RPMI8226 (cell line): ENCODE results near the gene C12orf43.

Experiments
- DNase-seq: peaks from one replicate; pipeline ENCODE4 v3.0.0-alpha.2; 2015

C12orf43 gene

DNA sequence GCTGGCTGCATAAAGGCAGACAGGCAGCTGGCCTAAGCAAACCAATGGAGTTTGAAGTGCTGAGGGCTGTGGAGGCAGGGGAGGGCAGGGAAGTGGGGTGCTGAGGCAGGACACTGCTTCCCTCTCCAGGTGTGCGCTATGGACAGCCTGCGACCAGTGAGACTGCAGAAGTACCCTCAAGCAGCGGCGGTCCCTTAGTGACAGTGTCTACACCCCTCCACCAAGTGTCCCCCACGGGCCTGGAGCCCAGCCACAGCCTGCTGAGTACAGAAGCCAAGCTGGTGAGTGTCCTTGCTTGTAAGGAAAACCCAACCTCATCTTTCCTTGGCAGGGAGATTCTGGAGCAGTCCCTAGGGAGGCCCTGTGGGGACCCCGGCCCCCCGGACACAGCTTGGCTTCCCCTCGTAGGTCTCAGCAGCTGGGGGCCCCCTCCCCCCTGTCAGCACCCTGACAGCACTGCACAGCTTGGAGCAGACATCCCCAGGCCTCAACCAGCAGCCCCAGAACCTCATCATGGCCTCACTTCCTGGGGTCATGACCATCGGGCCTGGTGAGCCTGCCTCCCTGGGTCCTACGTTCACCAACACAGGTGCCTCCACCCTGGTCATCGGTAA is 20.0 kb downstream of the C12orf43 start:
- DNase-seq = no peak

DNA sequence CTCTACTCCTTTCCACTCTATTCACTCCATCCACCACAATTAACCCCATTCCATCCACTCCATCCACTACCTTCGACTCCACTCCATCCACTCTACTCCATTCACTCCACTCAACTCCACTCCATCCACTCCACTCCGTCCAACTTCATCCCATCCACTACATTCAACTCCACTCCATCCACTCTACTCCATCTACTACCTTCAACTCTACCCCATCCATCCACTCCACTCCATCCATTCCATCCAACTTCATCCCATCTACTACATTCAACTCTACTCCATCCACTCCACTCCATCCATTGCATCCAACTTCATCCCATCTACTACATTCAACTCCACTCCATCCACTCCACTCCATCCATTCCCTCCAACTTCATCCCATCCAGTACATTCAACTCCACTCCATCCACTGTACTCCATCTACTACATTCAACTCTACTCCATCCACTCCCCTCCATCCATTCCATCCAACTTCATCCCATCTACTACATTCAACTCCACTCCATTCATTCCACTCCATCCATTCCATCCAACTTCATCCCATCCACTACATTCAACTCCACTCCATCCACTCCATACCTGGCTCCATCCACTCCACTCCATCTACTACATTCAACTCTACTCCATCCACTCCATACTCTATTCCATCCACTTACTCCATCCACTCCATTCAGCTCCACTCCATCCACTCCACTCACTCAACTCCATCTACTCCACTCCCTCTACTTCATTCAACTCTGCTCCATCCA is 21.5 kb downstream of the C12orf43 start:
- no peak for DNase-seq

DNA sequence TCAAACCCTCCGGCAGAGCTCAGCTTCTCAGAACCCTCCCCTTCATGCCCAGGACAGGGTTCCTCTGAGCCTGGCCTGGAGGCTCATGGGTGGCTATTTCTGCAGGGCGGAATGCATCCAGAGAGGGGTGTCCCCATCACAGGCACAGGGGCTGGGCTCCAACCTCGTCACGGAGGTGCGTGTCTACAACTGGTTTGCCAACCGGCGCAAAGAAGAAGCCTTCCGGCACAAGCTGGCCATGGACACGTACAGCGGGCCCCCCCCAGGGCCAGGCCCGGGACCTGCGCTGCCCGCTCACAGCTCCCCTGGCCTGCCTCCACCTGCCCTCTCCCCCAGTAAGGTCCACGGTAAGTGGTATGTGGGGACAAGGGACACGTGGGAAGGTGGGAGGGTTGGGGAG is 22.2 kb downstream of the C12orf43 start:
- DNase-seq = no peak

DNA sequence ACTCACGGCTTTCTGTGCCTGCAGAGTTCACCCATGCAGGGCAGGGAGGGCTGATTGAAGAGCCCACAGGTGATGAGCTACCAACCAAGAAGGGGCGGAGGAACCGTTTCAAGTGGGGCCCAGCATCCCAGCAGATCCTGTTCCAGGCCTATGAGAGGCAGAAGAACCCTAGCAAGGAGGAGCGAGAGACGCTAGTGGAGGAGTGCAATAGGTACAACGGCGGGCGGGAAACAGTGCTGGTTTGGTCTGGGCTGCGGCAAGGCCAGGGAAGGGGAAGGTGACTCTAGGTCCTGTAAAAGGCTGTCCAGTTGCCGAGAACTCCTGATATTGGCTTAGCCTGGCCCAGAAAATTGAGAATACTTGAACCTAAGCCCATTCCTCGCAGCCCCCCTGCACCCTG is 22.8 kb downstream of the C12orf43 start:
- DNase-seq = no peak

DNA sequence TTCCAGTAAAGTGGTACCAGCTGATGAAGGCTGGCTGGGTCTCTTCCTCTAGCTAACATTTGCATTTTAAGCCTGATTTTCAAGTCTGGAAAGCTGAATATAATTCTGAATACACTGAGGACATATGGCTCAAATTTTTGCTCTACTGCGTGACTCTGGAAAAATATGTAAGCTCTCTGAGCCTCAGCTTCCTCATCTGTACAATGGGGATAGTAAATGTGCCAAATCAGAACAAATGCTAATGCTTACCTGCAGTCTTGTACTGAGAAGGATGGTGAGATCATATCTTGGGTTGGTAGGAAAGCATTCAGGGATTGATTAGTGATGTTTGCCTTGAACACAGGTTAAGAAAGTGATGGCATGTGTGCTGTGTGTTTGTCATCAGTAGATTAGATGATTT is 23.3 kb downstream of the C12orf43 start:
- DNase-seq = no peak

DNA sequence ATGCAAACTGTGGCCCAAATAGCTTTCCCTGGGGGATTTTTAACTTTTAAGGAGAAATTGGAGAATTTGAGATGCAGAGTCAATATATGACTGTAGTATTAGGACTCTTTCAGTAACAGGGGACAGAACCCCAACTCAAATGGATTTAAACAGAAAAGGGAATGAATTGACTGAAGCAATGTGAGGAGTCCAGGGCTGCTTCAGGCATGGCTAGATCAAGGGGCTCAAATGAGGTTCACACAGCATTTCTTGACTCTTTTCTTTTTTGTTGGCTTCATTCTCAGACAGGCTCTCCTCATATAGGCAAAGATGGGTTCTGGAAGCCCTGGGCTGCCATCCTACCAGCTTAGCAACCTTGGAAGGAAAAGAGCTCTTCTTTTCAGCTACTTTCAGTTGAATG is 24.3 kb downstream of the C12orf43 start:
- no peak for DNase-seq

DNA sequence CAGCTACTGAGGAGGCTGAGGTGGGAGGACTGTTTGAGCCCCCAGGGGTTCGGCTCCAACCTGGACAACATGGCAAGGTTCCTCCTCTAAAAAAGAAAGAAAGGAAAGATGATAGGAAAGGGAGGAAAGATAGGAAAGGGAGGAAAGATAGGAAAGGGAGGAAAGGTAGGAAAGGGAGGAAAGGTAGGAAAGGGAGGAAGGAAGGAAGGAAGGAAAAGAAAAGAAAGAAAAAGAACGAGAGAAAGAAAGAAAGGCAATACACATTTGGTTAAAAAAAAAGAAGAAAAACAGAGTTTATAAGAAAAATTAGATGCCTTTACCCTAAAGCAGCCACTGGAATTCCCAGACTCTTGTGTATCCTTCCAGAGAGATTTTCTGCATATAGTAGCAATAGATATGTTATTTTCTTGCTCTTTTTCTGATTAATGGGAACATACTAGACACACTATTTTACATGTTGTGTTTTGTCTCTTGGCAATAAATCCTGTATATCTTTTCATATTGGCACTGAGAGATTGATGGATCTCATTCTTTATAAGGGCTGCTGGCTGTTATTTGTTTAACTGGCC is 25.7 kb downstream of the C12orf43 start:
- DNase-seq = no peak

DNA sequence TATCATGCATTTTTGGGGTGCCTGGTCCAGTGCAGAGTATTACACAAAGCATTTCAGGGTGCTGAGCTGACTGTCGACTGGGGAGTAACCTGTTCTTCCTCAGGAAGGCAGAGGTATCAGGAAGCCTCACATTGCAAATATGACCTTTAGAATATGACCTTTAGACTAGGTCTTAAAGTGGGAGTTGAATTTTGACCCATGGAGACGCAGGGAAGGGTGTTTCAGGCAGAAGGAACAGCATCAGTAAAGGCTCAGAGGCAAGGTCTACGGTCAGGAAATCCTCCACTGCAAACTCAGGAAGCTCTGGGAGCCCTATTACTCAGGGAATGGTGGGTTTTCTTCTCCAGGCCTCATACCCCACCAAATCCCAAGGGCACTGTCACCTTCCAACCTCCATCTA is 26.6 kb downstream of the C12orf43 start:
- no peak for DNase-seq

DNA sequence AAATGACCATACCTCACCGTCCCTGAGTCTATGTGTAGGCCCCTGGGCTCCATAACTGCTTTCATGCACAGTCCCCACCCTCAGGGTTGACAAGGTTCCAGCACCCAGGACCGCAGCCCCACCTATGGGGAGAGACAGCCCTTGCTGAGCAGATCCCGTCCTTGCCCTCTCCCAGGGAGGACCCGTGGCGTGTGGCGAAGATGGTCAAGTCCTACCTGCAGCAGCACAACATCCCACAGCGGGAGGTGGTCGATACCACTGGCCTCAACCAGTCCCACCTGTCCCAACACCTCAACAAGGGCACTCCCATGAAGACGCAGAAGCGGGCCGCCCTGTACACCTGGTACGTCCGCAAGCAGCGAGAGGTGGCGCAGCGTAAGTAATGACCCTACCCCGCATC is 27.6 kb downstream of the C12orf43 start:
- no peak for DNase-seq

DNA sequence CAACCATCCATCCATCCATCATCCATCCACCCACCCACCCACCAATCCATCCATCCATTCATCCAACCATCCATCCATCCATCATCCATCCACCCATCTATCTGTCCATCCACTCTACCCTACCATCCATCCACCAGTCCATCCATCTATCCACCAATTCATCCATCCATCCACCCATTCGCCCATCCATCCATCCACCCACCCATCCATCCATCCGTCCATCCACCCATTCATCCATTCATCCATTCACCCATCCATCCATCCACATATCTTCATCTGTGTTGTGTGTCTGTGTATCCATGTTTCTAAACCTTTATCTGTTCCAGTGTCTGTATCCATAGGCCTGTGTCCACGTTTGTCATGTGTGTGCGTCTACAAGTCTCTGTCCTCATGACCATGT is 28.1 kb downstream of the C12orf43 start:
- DNase-seq = no peak

DNA sequence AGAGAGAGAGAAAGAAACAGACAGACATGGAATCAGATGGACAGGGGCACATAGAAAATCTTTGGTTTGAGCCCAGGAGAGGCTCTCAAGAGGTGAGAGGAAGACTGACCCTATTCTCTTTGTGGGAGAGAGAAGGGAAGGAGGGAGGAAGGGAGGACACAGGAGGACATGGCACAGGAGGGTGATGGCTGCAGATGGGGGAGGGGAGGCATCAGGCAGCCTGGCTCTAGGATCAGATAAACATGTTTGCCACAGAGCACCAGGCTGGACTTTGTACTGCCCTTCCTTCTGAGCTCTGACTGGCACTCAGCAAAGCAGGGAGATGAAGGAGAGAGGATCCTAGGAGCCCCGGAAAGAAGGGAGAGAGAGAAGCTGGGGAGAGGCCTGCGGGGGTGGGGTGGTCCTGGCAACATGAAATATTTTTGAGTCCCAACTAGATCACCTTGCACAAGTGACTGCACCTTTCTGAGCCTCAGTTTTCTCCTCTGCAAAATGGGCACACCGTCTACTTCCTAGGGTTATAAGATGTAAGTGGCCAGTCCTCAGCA is 31.9 kb downstream of the C12orf43 start:
- no peak for DNase-seq

DNA sequence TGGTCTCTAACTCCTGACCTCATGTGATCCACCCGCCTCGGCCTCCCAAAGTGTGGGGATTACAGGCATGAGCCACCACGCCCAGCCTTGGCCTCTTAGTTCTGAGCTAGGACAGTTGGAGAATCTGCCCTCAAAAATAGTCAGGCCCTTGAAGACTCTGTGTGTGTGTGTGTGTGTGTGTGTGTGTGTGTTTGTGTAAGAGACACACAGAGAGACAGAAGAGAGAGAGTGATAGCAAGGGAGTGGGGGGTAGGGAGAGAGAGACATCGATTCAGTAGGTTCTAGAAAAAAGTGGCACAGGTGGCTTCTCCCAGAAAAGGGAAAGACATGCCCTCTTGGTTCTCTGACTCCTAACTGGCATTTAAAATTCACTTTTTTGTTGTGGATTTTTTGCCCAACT is 32.5 kb downstream of the C12orf43 start:
- no peak for DNase-seq

DNA sequence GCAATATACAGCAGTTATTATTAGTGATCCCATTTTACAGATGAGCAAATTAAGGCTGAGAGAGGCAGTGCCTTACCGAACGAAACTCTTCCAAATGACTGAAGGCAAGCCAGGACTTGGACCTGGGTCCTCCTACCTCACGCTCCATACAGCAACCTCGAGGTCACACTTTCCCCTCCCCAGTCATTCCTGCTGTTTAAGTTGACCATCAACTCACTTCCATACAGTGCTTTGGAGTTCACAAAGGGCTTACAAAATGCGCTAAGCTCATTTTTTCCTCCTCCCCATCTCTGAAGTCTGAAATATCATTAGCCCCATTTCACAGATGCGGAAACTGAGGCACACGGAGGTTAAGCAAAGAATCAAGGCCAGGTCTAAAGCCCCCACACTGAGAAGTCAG is 33.6 kb downstream of the C12orf43 start:
- DNase-seq = no peak

DNA sequence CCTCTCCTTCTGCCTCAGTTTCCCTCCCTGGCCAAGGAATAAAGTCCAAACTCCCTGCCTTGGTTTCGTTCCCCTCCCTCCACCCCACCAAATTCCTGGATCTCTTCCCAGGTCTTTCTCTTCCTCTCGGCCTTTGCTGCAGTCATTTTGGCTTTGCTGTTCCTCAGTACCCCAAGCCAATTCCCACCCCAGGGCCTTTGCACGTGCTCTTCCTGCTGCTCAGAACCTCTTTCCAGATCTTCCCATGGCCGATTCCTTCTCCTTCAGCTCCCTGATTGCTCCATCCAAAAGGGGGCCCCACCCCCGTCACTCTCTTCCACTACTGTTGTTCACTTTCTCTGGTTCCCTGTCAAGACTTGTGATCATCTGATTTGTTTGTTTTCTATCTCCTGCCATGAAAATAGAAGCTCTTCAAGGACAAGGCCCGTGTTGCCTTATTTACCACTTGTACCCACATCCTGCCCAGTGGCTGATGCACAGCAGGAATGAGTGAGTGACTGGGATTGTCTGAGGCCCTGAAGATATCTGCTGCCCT is 34.8 kb downstream of the C12orf43 start:
- DNase-seq = no peak

DNA sequence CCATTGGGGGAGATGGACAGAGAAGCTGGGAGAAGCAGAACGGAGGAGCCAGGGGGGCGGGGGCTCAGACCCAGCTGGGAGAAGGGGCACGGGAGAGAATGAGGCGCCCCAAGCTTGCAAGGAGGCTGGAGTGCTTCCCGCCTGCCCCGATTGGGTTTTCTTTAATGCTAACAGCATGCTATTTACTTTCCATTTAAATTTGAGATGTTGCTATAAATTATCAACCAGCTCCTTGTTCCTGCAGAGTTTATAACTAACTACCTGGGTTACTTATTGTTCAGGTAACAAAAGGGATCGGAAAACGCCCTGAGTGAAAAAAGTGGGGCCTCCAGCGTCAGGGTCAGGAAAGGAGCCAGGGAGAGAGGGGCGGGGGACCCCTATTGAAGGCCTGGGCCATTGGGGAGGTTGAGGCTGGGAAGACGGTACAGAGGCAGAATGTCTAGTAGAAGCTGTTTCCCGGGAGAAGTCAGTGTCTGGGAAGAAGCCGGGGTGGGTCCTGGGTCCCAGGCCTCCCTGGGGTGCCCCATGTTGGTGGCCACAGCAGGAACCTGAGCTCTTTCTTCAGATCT is 35.4 kb downstream of the C12orf43 start:
- DNase-seq = no peak

DNA sequence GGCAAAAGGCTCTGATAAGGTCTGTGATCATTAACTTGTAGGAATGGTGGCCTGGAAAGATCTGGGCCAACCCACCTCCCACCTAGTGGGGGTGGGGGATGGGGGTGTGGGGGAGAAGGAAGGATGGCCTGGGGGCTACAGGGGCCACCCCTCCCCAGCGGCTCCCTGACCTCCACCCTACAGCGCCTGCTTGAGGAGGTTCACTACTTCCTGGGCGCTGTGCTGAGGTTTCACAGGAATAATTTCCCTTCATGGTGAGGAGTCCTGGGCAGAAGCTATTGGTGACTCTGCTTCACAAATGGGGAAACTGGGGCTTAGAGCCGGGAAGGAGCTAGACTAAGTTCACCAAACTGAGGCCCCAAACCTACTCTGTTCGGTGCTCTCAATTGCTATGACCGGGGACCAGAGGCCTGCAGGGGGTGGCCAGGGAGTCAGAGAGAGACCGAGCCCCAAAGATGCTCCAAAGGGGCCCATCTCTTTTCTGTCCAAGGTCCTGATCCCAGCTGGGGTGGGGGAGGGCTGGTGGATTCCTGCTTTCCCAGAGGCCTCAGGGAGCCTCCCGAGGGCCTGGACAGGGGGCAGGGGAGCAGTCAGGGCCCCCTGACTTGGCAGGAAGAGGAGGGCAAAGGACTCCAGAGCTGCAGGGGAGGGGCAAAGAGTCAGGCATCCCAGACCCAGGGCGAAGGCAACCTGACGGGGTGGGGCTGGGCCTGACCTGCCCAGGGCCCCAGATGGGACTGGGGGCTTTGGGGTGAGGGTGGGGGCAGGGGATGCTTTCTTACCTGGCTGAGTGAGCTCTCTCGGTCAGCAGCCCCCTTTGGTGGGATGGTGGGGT is 36.2 kb downstream of the C12orf43 start:
- no peak for DNase-seq

DNA sequence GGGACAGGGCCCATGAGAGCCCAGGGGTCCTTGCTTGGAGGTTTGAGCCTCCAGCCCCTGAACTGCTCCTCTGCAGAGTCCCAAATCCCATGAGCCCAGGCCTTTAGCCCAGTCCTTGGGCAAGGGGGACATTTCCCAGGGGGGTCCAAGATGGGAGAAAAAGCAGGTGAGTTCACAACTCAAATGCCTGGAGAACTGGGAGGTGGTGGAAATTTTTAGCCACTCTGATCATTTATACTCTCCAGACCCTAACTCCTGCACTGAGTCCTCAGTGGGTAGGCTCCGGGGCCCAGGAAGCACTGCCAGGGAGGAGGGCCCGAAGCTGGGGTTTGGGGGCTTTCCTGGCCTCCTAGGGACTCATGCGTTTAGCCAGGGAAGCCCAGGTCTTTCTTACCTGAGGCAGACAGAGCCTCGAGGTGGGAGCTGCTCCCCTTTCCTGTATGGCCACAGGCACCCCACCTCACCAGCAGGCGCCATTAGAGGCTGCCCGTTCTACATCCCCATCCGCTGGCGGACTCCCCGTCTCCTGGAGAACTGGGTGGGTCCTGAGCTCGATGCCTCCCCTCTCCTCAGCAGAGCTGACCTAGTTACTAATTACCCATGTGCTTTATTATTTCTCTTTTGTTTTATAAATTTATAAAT is 36.9 kb downstream of the C12orf43 start:
- DNase-seq = no peak

DNA sequence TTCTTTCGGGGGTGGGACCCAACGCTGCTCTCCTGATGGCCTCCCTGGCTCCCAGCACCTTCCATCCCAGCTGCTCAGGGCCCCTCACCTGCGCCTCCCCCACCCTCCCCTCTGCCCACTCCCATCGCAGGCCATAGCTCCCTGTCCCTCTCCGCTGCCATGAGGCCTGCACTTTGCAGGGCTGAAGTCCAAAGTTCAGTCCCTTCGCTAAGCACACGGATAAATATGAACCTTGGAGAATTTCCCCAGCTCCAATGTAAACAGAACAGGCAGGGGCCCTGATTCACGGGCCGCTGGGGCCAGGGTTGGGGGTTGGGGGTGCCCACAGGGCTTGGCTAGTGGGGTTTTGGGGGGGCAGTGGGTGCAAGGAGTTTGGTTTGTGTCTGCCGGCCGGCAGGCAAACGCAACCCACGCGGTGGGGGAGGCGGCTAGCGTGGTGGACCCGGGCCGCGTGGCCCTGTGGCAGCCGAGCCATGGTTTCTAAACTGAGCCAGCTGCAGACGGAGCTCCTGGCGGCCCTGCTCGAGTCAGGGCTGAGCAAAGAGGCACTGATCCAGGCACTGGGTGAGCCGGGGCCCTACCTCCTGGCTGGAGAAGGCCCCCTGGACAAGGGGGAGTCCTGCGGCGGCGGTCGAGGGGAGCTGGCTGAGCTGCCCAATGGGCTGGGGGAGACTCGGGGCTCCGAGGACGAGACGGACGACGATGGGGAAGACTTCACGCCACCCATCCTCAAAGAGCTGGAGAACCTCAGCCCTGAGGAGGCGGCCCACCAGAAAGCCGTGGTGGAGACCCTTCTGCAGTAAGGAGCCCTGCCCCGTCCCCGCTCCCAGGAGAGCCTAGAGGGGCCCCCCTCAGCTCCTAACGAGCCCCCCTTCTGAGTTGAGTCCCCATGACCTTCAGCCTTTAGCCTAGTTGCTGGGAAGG is 37.7 kb downstream of the C12orf43 start, which contains the start of gene HNF1A:
HNF1A (plus strand) TSS at position 248 of the 924 bp plus-strand sequence; CDS start at position 474, 226 bp downstream.
- DNase-seq = no peak

DNA sequence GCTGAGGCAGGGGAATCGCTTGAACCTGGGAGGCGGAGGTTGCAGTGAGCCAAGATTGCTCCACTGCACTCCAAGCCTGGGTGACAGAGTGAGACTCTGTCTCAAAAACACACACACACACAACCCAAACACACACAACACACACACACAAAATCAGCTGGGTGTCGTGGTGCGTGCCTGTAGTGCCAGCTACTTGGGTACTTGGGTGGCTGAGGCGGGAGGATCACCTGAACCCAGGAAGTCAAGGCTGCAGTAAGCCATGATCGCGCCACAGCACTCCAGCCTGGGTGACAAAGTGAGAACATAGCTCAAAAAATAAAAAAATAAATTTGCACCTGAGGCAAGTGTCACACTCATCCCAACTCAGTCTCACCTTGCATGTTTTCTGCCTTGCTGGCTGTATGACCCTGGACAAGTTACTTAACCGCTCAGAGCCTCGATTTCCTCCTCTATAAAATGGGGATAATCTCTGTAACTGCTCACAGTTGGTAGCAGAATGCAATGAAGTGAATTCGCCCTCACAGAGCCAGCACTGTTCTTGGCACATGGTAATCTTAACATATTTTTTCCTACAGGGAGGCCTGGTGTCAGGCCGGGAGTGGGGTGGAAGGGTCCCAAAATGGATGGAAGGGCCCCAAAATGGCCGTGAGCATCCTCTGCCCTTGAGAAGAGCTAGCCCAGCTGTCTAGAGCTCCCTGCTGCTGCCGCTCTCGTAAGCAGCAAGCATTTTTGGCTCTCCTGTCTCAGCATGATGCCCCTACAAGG is 38.6 kb downstream of the C12orf43 start:
- no peak for DNase-seq
